ENCODE measurements around the gene TOB2.

- TF ChIP-seq CTCF (IDR thresholded peaks at IDR 0.05) (no peak), POLR2A (IDR thresholded peaks at IDR 0.05) (no peak)
Measured at GRCh38 chr22:41447435-41448188, 1.0 kb upstream of the TOB2 start.

All from testis (tissue), 2 donors.